HCT116 (cell line): ENCODE measurements around the gene HGF. TPM values are rescaled to one million over a fixed set of nuclear protein-coding genes. Genes with fewer than 3 reads are reported as not detected.

Source experiments
- ATAC-seq: fragments of 200-7000 bp; cut with Tn5 transposase; 2 replicates; pipeline ENCODE4 v1.9.1; 2020; ENCODE audit warnings: mild to moderate bottlenecking, moderate library complexity
- BruUV-seq: library from RNA; stranded (reverse); fragments of 400-500 nt; replicated peaks from 2 replicates; lab custom pipeline; 2021; lab: Mats Ljungman, UMichigan
- CTCF ChIA-PET: fragments of 300-600 bp; sonication (Branson Sonifier 250); formaldehyde crosslinking; loops from one replicate; lab custom pipeline; 2021; ENCODE audit warnings: antibody characterized with exemption; lab: Charles Lee
- POLR2A ChIA-PET: fragments of 300-600, 350-600 bp; sonication (Branson Sonifier 250); formaldehyde crosslinking; loops from one replicate; lab custom pipeline; 2021; ENCODE audit warnings: antibody characterized with exemption; lab: Charles Lee
- RAD21 ChIA-PET, 2 experiments: fragments of 300-600 bp; sonication (Branson Sonifier 250); formaldehyde crosslinking; loops; one replicate each; lab custom pipeline; 2023; ENCODE audit warnings: low total read pairs in 2 of 2; ENCODE audit not compliant: uncharacterized antibody in 2 of 2, unreplicated experiment in 2 of 2, low non-redundant PET in 1 of 2; lab: Charles Lee
- DNase-seq: peaks from one replicate; pipeline ENCODE4 v3.0.0-alpha.2; 2010; ENCODE audit warnings: low read depth, low spot score
- H2AFZ ChIP-seq: fragments of 200-600 bp; shearing (Covaris generic), sonication (generic); 2 replicates; pipeline ENCODE4 v1.6.1; 2017; ENCODE audit warnings: low read depth, mixed run types, mixed read lengths, antibody characterized with exemption, low read length; ENCODE audit not compliant: poor library complexity, severe bottlenecking
- H3K27ac ChIP-seq: 2 replicates; pipeline ENCODE4 v1.5.1; 2012; ENCODE audit warnings: low read depth, low read length
- H3K27me3 ChIP-seq: fragments of 200-600 bp; sonication (generic); 2 replicates; pipeline ENCODE4 v1.6.1; 2016; ENCODE audit warnings: mixed run types, low read length, mixed read lengths; ENCODE audit not compliant: insufficient read depth
- H3K36me3 ChIP-seq, 2 experiments: fragments of 200-500 bp in 1 of 2; fragments of 200-600 bp in 1 of 2; sonication (Bioruptor generic) in 1 of 2; sonication (generic) in 1 of 2; 2 replicates each; pipeline versions ENCODE4 v1.5.1 to v1.6.1; 2014 to 2016; ENCODE audit warnings: low read length in 2 of 2, inconsistent platforms in 1 of 2, mixed read lengths in 1 of 2, mixed run types in 1 of 2; ENCODE audit not compliant: insufficient read depth in 2 of 2, control insufficient read depth in 1 of 2
- H3K4me1 ChIP-seq, 2 experiments: fragments of 200-600 bp in 1 of 2; sonication (generic) in 1 of 2; 2 replicates each; pipeline versions ENCODE4 v1.5.1 to v1.6.1; 2012 to 2017; ENCODE audit warnings: low read length in 2 of 2, inconsistent platforms in 1 of 2, mild to moderate bottlenecking in 1 of 2, mixed read lengths in 1 of 2, mixed run types in 1 of 2, moderate library complexity in 1 of 2; ENCODE audit not compliant: insufficient read depth in 2 of 2, control insufficient read depth in 1 of 2
- H3K4me2 ChIP-seq: fragments of 200-600 bp; sonication (generic); 2 replicates; pipeline ENCODE4 v1.6.1; 2017; ENCODE audit warnings: mixed run types, low read length, mixed read lengths
- H3K4me3 ChIP-seq, 2 experiments: fragments of 200-600 bp in 1 of 2; sonication (generic) in 1 of 2; replicated peaks in 1 of 2; 2 replicates each; pipeline ENCODE4 v1.5.1; 2011 to 2016; ENCODE audit warnings: low read length in 2 of 2, control low read depth in 1 of 2, low read depth in 1 of 2, mild to moderate bottlenecking in 1 of 2, mixed read lengths in 1 of 2, mixed run types in 1 of 2
- H3K79me2 ChIP-seq: fragments of 200-600 bp; sonication (generic); 2 replicates; pipeline ENCODE4 v1.6.1; 2017; ENCODE audit warnings: mild to moderate bottlenecking, mixed run types, low read length, moderate library complexity, mixed read lengths; ENCODE audit not compliant: insufficient read depth
- H3K9ac ChIP-seq: fragments of 200-600 bp; sonication (generic); 2 replicates; pipeline ENCODE4 v1.6.1; 2016; ENCODE audit warnings: low read length, mixed read lengths
- H3K9me2 ChIP-seq: fragments of 200-600 bp; sonication (generic), shearing (Covaris generic); 2 replicates; pipeline ENCODE4 v1.6.1; 2017; ENCODE audit warnings: mixed run types, mild to moderate bottlenecking, moderate library complexity; ENCODE audit not compliant: insufficient read depth
- H3K9me3 ChIP-seq, 2 experiments: fragments of 200-500 bp in 1 of 2; fragments of 200-600 bp in 1 of 2; sonication (Bioruptor generic) in 1 of 2; sonication (generic) in 1 of 2; 2 replicates each; pipeline ENCODE4 v1.6.1; 2014 to 2017; ENCODE audit warnings: low read length in 2 of 2, mixed read lengths in 2 of 2, inconsistent platforms in 1 of 2, low read depth in 1 of 2, mild to moderate bottlenecking in 1 of 2, mixed run types in 1 of 2, moderate library complexity in 1 of 2; ENCODE audit not compliant: control insufficient read depth in 1 of 2, insufficient read depth in 1 of 2
- H4K20me1 ChIP-seq: fragments of 200-600 bp; sonication (generic), shearing (Covaris generic); 2 replicates; pipeline ENCODE4 v1.6.1; 2017; ENCODE audit warnings: mixed run types, mild to moderate bottlenecking, moderate library complexity; ENCODE audit not compliant: insufficient read depth
- CBX3 ChIP-seq: IDR thresholded peaks from 2 replicates; pipeline ENCODE4 v1.6.1; 2012; ENCODE audit warnings: low read depth
- EGR1 ChIP-seq: IDR thresholded peaks from 2 replicates; pipeline ENCODE4 v1.6.1; 2012; ENCODE audit warnings: low read depth
- ELF1 ChIP-seq: IDR thresholded peaks from 2 replicates; pipeline ENCODE4 v1.6.1; 2012; ENCODE audit warnings: low read depth, borderline replicate concordance
- EZH2 ChIP-seq: fragments of 200-600 bp; sonication (generic); IDR thresholded peaks from 2 replicates; pipeline ENCODE4 v1.6.1; 2017; ENCODE audit warnings: antibody characterized with exemption, mixed run types
- EZH2phosphoT487 ChIP-seq: fragments of 200-600 bp; IDR thresholded peaks from 2 replicates; pipeline ENCODE4 v1.6.1; 2018; ENCODE audit warnings: antibody characterized with exemption, borderline replicate concordance
- FOSL1 ChIP-seq: IDR thresholded peaks from 2 replicates; pipeline ENCODE4 v1.6.1; 2012; ENCODE audit warnings: low read depth
- JUND ChIP-seq: IDR thresholded peaks from 2 replicates; pipeline ENCODE4 v1.6.1; 2012
- POLR2A ChIP-seq: IDR thresholded peaks from 2 replicates; pipeline ENCODE4 v1.7.0; 2011; ENCODE audit warnings: borderline replicate concordance; ENCODE audit not compliant: insufficient read depth, insufficient read length; ENCODE audit errors: extremely low read depth
- POLR2AphosphoS5 ChIP-seq: IDR thresholded peaks from 2 replicates; pipeline ENCODE4 v1.6.1; 2011; ENCODE audit warnings: mild to moderate bottlenecking, low read depth, low read length, moderate library complexity
- RAD21 ChIP-seq: IDR thresholded peaks from 2 replicates; pipeline ENCODE4 v1.6.1; 2012; ENCODE audit warnings: low read depth, mild to moderate bottlenecking
- SP1 ChIP-seq: IDR thresholded peaks from 2 replicates; pipeline ENCODE4 v1.6.1; 2012; ENCODE audit warnings: low read depth
- SRF ChIP-seq: IDR thresholded peaks from 2 replicates; pipeline ENCODE4 v1.6.1; 2012; ENCODE audit warnings: low read depth
- TCF7L2 ChIP-seq: IDR thresholded peaks from 2 replicates; pipeline ENCODE4 v1.7.0; 2011; ENCODE audit warnings: borderline replicate concordance, inconsistent platforms; ENCODE audit not compliant: insufficient read depth, insufficient read length; ENCODE audit errors: extremely low read depth
- YY1 ChIP-seq: IDR thresholded peaks from 2 replicates; pipeline ENCODE4 v1.6.1; 2011; ENCODE audit warnings: low read length, low read depth, moderate library complexity, mild to moderate bottlenecking; ENCODE audit not compliant: insufficient replicate concordance; ENCODE audit errors: extremely low read depth
- ZFX ChIP-seq: fragments of 450-650 bp; IDR thresholded peaks from 2 replicates; pipeline ENCODE4 v1.6.1; 2017
- ZNF274 ChIP-seq: fragments of 200-500 bp; sonication (Bioruptor generic); IDR thresholded peaks from 2 replicates; pipeline ENCODE4 v1.6.1; 2014; ENCODE audit warnings: mild to moderate bottlenecking, low read depth, low read length, inconsistent platforms
- intact Hi-C: fragments of 100-400 bp; cut with micrococcal nuclease; formaldehyde crosslinking; loops from 2 replicates; pipeline ENCODE4 v1.10.0; 2022
- total RNA-seq: library from RNA; stranded (reverse); gene quantifications from one replicate; pipeline ENCODE4 v1.2.1, GENCODE V29; 2021; ENCODE audit not compliant: unreplicated experiment
- TF ChIP-seq, protein P1 (sequence below): IDR thresholded peaks from 2 replicates; pipeline ENCODE4 v1.6.1; 2012; ENCODE audit warnings: low read depth
- TF ChIP-seq, protein P2 (sequence below): IDR thresholded peaks from 2 replicates; pipeline ENCODE4 v1.6.1; 2012
- TF ChIP-seq, protein P3 (sequence below): IDR thresholded peaks from 2 replicates; pipeline ENCODE4 v1.6.1; 2011; ENCODE audit warnings: mild to moderate bottlenecking, low read length, moderate library complexity; ENCODE audit not compliant: insufficient replicate concordance; ENCODE audit errors: extremely low read depth
- TF ChIP-seq, protein P4 (sequence below): IDR thresholded peaks from 2 replicates; pipeline ENCODE4 v1.6.1; 2012

HGF gene
- total RNA-seq, 1 experiment from 2014 or later = 0.15 TPM

DNA sequence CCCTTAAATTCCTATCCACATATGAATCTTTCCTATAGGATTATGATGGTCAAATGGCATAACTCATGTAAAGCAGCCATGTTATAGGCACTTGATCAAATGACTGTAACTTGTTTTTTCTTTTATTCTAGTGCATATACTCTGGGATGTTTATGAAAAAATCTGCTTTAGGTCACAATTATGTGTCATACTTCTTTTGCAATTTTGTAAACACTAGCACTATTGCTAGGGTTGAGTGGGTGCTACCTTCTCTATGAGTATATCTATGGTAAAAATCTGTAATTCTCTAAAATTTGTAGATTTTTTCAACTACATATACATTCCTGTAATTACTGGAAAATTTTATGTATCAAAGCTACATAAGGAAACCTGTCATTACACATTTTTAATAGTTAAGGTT is 50.0 kb downstream of the HGF start:
- Histone ChIP-seq H3K9ac (no peak overlapping the region), H2AFZ (no peak overlapping the region), H3K27me3 (no peaks in the 10 kb centered on the region), H3K9me2 (no peaks in the 10 kb centered on the region), H3K9me3 (no peaks in the 10 kb centered on the region), H3K79me2 (no peaks in the 10 kb centered on the region), H4K20me1 (no peaks in the 10 kb centered on the region), H3K27ac (no peak overlapping the region), H3K4me1 (no peaks in the 10 kb centered on the region), H3K4me3 (no peak overlapping the region), H3K36me3 (no peaks in the 10 kb centered on the region), H3K4me2 (no peak overlapping the region)
- POLR2A ChIA-PET = no interaction called here
- intact Hi-C loops = no loop called here
- RAD21 ChIA-PET = no interaction called here
- DNase-seq = no peak
- CTCF ChIA-PET = no interaction called here
- BruUV-seq = no TSS peak
- ATAC-seq = no peak
- TF ChIP-seq EZH2phosphoT487 = no peak
- TF ChIP-seq, protein P1, sequence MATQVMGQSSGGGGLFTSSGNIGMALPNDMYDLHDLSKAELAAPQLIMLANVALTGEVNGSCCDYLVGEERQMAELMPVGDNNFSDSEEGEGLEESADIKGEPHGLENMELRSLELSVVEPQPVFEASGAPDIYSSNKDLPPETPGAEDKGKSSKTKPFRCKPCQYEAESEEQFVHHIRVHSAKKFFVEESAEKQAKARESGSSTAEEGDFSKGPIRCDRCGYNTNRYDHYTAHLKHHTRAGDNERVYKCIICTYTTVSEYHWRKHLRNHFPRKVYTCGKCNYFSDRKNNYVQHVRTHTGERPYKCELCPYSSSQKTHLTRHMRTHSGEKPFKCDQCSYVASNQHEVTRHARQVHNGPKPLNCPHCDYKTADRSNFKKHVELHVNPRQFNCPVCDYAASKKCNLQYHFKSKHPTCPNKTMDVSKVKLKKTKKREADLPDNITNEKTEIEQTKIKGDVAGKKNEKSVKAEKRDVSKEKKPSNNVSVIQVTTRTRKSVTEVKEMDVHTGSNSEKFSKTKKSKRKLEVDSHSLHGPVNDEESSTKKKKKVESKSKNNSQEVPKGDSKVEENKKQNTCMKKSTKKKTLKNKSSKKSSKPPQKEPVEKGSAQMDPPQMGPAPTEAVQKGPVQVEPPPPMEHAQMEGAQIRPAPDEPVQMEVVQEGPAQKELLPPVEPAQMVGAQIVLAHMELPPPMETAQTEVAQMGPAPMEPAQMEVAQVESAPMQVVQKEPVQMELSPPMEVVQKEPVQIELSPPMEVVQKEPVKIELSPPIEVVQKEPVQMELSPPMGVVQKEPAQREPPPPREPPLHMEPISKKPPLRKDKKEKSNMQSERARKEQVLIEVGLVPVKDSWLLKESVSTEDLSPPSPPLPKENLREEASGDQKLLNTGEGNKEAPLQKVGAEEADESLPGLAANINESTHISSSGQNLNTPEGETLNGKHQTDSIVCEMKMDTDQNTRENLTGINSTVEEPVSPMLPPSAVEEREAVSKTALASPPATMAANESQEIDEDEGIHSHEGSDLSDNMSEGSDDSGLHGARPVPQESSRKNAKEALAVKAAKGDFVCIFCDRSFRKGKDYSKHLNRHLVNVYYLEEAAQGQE = no peak
- no peak for TF ChIP-seq ZFX
- TF ChIP-seq ELF1 = no peak
- TF ChIP-seq YY1 = no peak
- no peak for TF ChIP-seq SRF
- TF ChIP-seq EGR1 = no peak
- TF ChIP-seq RAD21 = no peak
- no peak for TF ChIP-seq SP1
- no peak for TF ChIP-seq JUND
- TF ChIP-seq ZNF274 = no peak
- TF ChIP-seq TCF7L2 = no peak
- TF ChIP-seq, protein P2, sequence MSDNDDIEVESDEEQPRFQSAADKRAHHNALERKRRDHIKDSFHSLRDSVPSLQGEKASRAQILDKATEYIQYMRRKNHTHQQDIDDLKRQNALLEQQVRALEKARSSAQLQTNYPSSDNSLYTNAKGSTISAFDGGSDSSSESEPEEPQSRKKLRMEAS = no peak
- TF ChIP-seq FOSL1 = no peak
- TF ChIP-seq, protein P3, sequence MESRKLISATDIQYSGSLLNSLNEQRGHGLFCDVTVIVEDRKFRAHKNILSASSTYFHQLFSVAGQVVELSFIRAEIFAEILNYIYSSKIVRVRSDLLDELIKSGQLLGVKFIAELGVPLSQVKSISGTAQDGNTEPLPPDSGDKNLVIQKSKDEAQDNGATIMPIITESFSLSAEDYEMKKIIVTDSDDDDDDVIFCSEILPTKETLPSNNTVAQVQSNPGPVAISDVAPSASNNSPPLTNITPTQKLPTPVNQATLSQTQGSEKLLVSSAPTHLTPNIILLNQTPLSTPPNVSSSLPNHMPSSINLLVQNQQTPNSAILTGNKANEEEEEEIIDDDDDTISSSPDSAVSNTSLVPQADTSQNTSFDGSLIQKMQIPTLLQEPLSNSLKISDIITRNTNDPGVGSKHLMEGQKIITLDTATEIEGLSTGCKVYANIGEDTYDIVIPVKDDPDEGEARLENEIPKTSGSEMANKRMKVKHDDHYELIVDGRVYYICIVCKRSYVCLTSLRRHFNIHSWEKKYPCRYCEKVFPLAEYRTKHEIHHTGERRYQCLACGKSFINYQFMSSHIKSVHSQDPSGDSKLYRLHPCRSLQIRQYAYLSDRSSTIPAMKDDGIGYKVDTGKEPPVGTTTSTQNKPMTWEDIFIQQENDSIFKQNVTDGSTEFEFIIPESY = no peak
- no peak for TF ChIP-seq CBX3
- no peak for TF ChIP-seq POLR2AphosphoS5
- TF ChIP-seq, protein P4, sequence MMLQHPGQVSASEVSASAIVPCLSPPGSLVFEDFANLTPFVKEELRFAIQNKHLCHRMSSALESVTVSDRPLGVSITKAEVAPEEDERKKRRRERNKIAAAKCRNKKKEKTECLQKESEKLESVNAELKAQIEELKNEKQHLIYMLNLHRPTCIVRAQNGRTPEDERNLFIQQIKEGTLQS = no peak
- no peak for TF ChIP-seq EZH2
- TF ChIP-seq POLR2A = no peak
